HepG2 (cell line): ENCODE data around the gene ACAP3. TPM values are rescaled to one million over a fixed set of nuclear protein-coding genes. Genes with fewer than 3 reads are reported as not detected.

Experiments
- KLF6 ChIP-seq: IDR thresholded peaks from 2 replicates; pipeline ENCODE4 v1.8.0; 2016; ENCODE audit warnings: missing biosample characterization, missing genetic modification reagents
- NONO ChIP-seq, 2 experiments: fragments of 450-650 bp in 1 of 2; sonication (generic) in 1 of 2; formaldehyde crosslinking in 1 of 2; IDR thresholded peaks in 1 of 2; conservative IDR thresholded peaks in 1 of 2; 2 replicates each; pipeline versions ENCODE4 v1.6.1 to v1.8.0; 2017 to 2022; ENCODE audit warnings: mild to moderate bottlenecking in 1 of 2, missing genetic modification reagents in 1 of 2, moderate library complexity in 1 of 2
- PAXIP1 ChIP-seq: sonication (generic); formaldehyde crosslinking; conservative IDR thresholded peaks from 2 replicates; pipeline ENCODE4 v1.4.0; 2020; ENCODE audit warnings: mild to moderate bottlenecking, missing genetic modification reagents, moderate library complexity
- SMYD3 ChIP-seq: sonication (generic); formaldehyde crosslinking; IDR thresholded peaks from 2 replicates; pipeline ENCODE4 v1.8.1; 2023; ENCODE audit warnings: mild to moderate bottlenecking, missing genetic modification reagents
- SP140L ChIP-seq: sonication (generic); formaldehyde crosslinking; IDR thresholded peaks from 2 replicates; pipeline ENCODE4 v1.4.0; 2020; ENCODE audit warnings: missing genetic modification reagents, borderline replicate concordance
- ZBTB33 ChIP-seq: sonication (generic); formaldehyde crosslinking; IDR thresholded peaks from 2 replicates; pipeline ENCODE4 v1.4.0; 2020; ENCODE audit warnings: missing genetic modification reagents
- ZKSCAN5 ChIP-seq: sonication (generic); formaldehyde crosslinking; IDR thresholded peaks from 2 replicates; pipeline ENCODE4 v1.5.1; 2020; ENCODE audit warnings: mild to moderate bottlenecking, missing genetic modification reagents
- ZNF12 ChIP-seq: sonication (generic); formaldehyde crosslinking; IDR thresholded peaks from 2 replicates; pipeline ENCODE4 v1.5.0; 2020; ENCODE audit warnings: missing genetic modification reagents
- ZNF121 ChIP-seq: sonication (generic); formaldehyde crosslinking; IDR thresholded peaks from 2 replicates; pipeline ENCODE4 v1.5.0; 2020; ENCODE audit warnings: mild to moderate bottlenecking, missing genetic modification reagents
- ZNF296 ChIP-seq: sonication (generic); formaldehyde crosslinking; conservative IDR thresholded peaks from 2 replicates; pipeline ENCODE4 v1.5.0; 2020; ENCODE audit warnings: mild to moderate bottlenecking, missing genetic modification reagents
- ZNF407 ChIP-seq: sonication (generic); formaldehyde crosslinking; IDR thresholded peaks from one replicate; pipeline ENCODE4 v1.5.1; 2020; ENCODE audit warnings: mild to moderate bottlenecking, missing genetic modification reagents; ENCODE audit errors: not compliant biosample characterization
- ZNF547 ChIP-seq: sonication (generic); formaldehyde crosslinking; IDR thresholded peaks from 2 replicates; pipeline ENCODE4 v1.5.1; 2020; ENCODE audit warnings: mild to moderate bottlenecking, missing genetic modification reagents
- ZNF556 ChIP-seq: sonication (generic); formaldehyde crosslinking; IDR thresholded peaks from 2 replicates; pipeline ENCODE4 v1.4.0; 2020; ENCODE audit warnings: mild to moderate bottlenecking, missing genetic modification reagents, borderline replicate concordance
- ZSCAN30 ChIP-seq: sonication (generic); formaldehyde crosslinking; IDR thresholded peaks from 2 replicates; pipeline ENCODE4 v1.5.0; 2020; ENCODE audit warnings: mild to moderate bottlenecking, missing genetic modification reagents
- polyA plus RNA-seq, 8 experiments: library from polyadenylated mRNA; depleted of rRNA in 3 of 8; stranded (reverse) in 7 of 8; unstranded in 1 of 8; fragments of >200 nt; fragmentation: Illumina TruSeq in 4 of 8; extraction: Trizol in 4 of 8; gene quantifications; 2 replicates each; pipeline versions ENCODE4 v1.2.1 to v1.2.3, GENCODE V29; 2011 to 2016; ENCODE audit warnings: low read depth in 4 of 8, missing spikeins in 1 of 8, mixed read lengths in 1 of 8; ENCODE audit not compliant: insufficient read depth in 1 of 8
- total RNA-seq, 5 experiments: library from RNA; depleted of rRNA; stranded (reverse); fragments of >200 nt; fragmentation: Illumina TruSeq; extraction: Trizol; gene quantifications; 2 replicates each; pipeline ENCODE4 v1.2.3, GENCODE V29; 2016; ENCODE audit warnings: low read depth in 1 of 5

The ACAP3 gene
- total and polyA plus RNA-seq, 2 of the 13 experiments (the other 11 are each of a cell fraction or from before 2014, with no cell fraction given) = 29.4 to 50.8 TPM

- no peak for TF ChIP-seq ZNF547 (CRISPR knock-in tag)
- no peak for TF ChIP-seq ZSCAN30 (CRISPR knock-in tag)
- TF ChIP-seq NONO (IDR thresholded peaks at IDR 0.05) = no peak
- peak; percentile 93 for TF ChIP-seq NONO (CRISPR knock-in tag; conservative IDR thresholded peaks at IDR 0.05)
- no peak for TF ChIP-seq SP140L (CRISPR knock-in tag)
- no peak for TF ChIP-seq ZNF121
- TF ChIP-seq ZNF407 (CRISPR knock-in tag) = peak; percentile 44
- TF ChIP-seq KLF6 (CRISPR knock-in tag) = peak; percentile 83; the same call in 1 of the 2 replicates
- 0 out of 2 replicates have a peak, but pooled peaks have one; percentile 43 for TF ChIP-seq SMYD3 (CRISPR knock-in tag)
- no peak for TF ChIP-seq ZKSCAN5 (CRISPR knock-in tag)
- peak; percentile 25 for TF ChIP-seq PAXIP1 (CRISPR knock-in tag)
- no peak for TF ChIP-seq ZNF296 (CRISPR knock-in tag)
- TF ChIP-seq ZBTB33 (CRISPR knock-in tag) = peak; percentile 15; the same call in 1 of the 2 replicates
- TF ChIP-seq ZNF556 (CRISPR knock-in tag) = no peak
- 0 out of 2 replicates have a peak, but pooled peaks have one; percentile 50 for TF ChIP-seq ZNF12 (CRISPR knock-in tag)
Observed at GRCh38 chr1:1273512-1274298, 34.0 kb downstream of the ACAP3 start, which contains the start of gene UBE2J2 (continued).
